GM19239 (cell line): Measurements from ENCODE around the gene BAZ1B.
"Not testable (repeated sequence)": the region's sequence is repeated elsewhere in the genome, so short reads cannot be mapped to it uniquely, and the experiment has no call there.

Experiments used
- DNase-seq: peaks from one replicate; pipeline ENCODE4 v3.0.0; 2011; ENCODE audit warnings: low spot score; ENCODE audit not compliant: insufficient read length
- FAIRE-seq: peaks from 2 replicates; lab custom pipeline; 2011; peaks lifted over from hg19 to GRCh38; lab: Jason Lieb, UNC

BAZ1B gene

DNA sequence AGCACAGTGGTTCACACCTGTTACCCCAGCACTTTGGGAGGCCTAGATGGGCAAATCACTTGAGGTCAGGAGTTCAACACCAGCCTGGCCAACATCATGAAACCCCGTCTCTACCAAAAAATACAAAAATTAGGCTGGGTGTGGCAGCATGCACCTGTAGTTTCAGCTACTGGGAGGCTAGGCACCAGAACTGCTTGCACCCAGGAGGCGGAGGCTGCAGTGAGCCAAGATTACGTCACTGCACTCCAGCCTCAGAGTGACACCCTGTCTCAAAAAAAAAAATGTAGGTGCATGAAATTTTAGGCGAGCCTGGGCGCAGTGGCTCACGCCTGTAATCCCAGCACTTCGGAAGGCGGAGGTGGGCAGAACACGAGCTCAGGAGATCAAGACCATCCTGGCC, 25.7 kb upstream of the BAZ1B start:
- DNase-seq = no peak
- FAIRE-seq = no peak

DNA sequence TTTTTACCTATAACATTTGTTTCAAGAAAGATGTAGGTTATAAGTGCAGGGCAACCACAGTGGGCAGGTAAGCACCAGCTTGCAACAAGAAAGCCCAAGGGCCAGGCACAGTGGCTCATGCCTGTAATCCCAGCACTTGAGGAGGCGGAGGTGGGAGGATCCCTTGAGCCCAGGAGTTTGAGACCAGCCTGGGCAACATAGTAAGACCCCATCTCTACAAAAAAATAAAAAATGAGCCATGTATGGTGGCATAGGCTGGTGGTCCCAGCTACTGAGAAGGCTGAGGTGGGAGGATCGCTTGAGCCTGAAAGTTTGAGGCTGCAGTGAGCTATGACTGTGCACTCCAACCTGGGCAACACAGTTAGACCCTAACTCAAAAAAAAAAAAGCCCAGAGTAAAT, 22.6 kb upstream of the BAZ1B start:
- DNase-seq (no peak), FAIRE-seq (no peak)

DNA sequence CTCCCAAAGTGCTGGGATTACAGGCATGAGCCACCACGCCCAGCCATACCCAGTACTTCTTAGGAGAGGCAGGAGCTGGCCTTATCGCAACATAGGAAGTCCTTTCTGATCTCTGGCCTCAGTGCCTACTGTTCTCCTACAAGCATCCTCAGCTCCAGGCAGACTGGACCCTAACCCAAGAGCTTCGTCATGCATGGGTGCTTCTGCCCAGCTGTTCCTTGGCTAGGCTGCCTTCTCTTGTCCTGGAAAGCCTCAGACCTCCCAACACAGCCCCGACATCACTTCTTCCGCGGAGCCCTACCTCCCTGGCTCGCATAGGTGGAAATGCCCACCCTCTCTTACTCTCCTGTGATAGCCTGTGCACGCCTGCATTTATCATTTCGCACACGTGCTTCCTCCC, 19.6 kb upstream of the BAZ1B start:
- DNase-seq (no peak), FAIRE-seq (no peak)

DNA sequence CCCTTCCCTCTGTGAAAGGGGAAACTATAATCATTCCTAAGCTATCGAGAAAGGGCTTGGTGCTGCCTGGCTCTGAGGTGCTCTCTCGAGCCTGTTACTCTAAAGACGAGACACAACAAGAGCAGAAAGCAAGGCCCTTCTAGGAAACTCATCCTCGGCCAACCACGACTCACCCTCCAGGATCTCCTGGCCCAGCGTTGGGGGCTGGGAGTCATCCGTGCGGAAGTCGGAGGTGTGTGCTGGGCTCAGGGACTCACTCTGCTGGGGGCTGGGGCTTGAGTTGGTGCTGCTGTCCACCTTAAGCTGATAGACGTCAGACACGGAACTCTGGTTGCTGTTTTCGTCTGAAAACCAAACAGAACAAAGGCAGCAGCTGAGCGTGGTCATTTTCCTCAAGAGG, 17.6 kb upstream of the BAZ1B start:
- no peak for FAIRE-seq
- DNase-seq = no peak

DNA sequence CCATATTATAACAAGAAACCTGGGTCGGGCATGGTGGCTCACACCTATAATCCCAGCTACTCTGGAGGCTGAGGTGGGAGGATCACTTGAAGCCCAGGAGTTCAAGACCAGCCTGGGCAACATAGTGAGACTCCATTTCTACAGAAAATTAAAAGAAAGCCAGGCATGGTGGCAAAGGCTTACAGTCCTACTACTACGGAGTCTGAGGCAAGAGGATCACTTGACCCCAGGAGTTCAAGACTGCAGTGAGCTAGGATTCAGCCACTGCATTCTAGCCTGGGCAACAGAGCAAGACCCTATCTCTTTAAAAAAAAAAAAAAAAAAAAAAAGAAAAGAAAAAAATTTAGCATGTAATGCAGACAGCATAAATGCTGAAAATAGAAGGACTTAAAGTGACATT, 16.4 kb upstream of the BAZ1B start:
- not testable (repeated sequence) for DNase-seq, FAIRE-seq

DNA sequence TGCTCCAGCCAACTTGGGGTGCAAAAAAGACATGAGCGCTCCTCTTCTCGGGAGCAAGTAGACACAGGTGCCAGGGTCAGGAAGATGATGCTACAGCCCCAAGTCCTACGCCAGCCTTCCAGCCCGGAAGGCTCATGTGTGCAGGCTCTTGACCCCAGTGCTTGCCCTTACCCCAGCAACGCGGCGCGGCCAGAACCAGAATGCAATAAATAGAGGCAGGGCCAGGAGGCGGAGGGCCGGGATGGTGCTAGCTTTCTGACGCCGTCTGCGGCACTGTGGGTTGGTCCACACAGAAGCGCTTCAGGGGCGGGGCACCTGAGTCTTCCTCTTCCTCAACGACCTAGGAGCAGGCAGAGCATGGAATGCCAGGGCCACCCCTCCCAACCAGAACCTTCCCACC, 15.0 kb upstream of the BAZ1B start:
- DNase-seq (no peak), FAIRE-seq (no peak)

DNA sequence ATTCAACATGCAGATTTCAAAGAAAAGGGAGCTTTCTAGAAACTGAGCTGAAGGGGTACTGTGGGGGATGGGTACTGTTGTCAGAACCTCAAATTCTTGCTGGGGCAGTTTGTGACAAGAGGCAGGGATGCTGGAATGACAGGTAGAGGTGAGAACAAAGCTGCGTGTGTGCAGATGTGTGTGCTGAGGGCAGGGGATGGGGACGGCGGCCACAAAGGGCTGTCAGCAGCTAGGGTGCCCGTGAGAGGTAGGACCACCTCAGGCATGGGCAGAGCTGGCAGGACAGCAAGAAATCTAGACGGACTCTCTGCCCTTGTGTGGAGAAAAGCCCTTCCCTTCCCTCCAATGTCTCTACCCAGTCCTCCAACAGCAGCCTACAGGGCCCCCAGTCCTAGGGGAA, 14.4 kb upstream of the BAZ1B start:
- FAIRE-seq = no peak
- no peak for DNase-seq

DNA sequence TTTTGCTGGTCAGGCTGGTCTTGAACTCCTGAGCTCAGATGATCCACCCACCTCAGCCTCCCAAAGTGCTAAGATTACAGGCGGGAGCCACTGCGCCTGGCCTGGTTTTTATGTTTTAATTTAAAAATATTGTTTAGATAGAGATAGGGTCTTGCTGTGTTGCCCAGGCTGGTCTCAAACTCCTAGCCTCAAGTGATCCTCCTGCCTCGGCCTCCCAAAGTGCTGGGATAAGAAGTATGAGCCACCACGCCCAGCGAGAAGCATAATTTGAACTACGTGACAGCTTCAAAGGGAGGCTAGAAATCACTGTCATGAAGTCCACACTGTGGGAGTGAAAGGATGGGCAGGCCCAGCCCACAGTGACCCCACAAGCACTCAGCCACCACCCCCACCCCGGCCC, 13.8 kb upstream of the BAZ1B start:
- FAIRE-seq = not testable (repeated sequence)

DNA sequence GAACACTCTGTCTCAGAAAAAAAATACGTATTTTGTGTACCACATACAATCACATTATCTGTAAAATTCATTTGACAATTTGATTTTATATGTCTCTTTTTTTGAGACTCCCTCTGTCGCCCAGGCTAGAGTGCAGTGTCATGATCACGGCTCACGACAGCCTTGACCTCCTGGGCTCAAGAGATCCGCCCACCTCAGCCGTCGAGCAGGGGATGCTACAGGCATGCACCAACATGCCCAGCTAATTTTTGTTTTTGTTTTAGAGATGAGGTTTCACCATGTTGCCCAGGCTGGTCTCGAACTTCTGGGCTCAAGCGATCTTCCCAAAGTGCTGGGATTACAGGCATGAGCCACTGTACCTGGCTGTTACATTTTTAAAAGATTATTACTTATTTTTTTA, 11.6 kb upstream of the BAZ1B start:
- no peak for FAIRE-seq
- DNase-seq = no peak

More for the DNA sequence above, 13.8 kb upstream of the BAZ1B start:
- DNase-seq = not testable (repeated sequence)

DNA sequence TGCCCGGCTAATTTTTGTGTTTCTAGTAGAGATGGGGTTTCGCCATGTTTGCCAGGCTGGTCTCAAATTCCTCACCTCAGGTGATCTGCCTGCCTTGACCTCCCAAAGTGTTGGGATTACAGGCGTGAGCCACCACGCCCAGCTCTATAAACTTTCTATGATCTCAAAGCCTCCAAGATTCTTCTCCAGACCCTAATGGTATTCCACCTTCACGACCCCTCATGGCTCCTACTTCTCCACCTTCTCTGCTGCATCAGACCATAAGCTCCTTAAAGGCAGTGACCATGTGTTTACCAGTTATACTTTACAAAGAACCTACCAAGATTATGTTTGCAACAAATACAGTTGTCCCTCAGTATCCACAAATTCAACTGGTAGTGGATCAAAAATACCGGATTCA, 10.1 kb upstream of the BAZ1B start:
- FAIRE-seq = no peak
- no peak for DNase-seq

DNA sequence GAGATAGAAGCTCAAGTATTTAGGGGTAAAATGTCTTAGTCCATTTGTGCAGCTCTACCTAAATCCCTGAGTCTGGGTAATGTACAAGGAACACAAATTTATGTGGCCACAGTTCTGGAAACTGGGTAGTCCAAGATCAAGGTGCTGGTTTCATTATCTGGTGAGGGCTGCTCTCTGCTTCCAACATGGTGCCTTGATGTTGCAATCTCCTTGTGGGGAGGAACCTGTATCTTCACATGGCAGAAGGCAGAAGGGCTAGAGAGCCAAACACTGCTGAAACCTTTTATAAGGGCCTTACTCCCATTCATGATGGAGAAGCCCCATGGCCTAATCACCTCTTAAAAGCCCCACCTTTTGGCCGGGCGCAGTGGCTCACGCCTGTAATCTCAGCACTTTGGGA, 8.7 kb upstream of the BAZ1B start:
- FAIRE-seq (no peak), DNase-seq (no peak)

DNA sequence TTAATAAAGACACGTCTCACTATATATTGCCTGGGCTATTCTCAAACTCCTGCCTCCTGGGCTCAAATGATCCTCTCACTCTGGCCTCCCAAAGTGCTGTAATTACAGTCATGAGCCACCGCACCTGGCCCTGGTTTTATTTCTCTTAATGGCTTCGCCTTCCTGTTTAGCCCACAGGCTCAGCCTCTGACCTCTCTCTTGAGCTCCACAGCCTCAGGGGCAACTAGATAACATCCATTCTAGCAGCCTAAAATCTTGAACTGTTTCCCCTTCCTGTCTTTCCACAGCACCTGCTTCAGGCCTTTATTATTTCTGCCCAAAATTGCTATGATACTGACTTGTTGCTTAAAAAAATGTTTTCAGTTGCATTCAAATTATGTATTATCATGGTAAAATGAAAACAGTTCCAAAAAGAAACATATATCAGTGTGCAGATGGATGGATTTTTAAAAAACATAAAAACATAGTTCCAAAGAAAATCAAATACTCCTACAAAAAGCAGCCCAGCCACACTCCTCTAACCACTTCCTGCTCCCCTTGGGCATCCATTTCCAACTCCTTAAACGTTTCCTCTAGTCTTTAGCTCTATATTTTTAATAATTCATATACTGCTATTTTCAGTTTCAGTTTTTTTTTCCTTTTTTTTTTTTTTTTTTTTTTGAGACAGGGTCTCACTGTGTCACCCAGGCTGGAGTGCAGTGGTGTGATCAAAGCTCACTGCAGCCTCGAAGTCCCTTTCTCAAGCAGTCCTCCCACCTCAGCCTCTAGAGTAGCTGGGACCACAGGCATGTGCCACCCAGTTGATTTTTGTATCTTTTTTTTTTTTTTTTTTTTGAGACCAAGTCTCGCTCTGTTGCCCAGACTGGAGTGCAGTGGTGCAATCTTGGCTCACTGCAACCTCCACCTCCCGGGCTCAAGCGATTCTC, 5.1 kb upstream of the BAZ1B start:
- peak; percentile 79 for FAIRE-seq
- no peak for DNase-seq

DNA sequence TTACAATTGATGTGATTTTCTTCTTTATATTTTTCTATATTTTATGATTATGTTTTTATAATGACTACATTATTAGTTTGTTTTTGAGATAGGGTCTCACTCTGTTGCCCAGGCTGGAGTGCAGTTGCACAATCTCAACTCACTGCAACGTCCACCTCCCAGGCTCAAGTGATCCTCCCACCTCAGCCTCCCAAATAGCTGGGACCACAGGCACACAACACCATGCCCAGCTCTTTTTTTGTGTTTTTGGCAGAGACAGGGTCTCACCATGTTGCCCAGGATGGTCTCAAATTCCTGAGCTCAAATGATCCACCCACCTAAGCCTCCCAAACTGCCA, 4.0 kb upstream of the BAZ1B start:
- DNase-seq, FAIRE-seq: not testable (repeated sequence)

DNA sequence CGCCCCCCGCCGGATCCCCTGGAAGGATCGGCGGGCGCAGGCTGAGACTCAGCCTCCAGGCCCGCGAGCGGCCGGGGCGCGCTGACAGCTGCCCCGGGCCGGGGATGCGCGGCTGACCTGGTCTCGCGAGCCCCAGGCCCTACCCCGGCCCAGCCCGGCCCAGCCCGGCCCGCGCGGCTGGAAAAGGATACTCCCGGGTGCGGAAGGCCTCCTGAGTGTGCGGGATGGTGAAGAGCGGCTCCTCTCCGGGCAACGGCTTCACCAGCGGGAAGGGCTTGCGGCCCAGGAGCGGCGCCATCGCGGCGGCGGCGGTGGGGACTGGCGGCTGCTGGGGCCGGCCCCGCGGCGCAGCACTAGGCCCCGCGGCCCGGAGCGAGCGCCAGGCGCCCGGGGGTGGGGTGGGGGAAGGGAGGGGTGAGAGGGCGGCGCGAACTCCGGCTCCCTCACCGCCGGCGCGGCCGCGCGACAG, 423 bp downstream of the BAZ1B start:
- DNase-seq = peak; percentile 31
- FAIRE-seq = no peak

DNA sequence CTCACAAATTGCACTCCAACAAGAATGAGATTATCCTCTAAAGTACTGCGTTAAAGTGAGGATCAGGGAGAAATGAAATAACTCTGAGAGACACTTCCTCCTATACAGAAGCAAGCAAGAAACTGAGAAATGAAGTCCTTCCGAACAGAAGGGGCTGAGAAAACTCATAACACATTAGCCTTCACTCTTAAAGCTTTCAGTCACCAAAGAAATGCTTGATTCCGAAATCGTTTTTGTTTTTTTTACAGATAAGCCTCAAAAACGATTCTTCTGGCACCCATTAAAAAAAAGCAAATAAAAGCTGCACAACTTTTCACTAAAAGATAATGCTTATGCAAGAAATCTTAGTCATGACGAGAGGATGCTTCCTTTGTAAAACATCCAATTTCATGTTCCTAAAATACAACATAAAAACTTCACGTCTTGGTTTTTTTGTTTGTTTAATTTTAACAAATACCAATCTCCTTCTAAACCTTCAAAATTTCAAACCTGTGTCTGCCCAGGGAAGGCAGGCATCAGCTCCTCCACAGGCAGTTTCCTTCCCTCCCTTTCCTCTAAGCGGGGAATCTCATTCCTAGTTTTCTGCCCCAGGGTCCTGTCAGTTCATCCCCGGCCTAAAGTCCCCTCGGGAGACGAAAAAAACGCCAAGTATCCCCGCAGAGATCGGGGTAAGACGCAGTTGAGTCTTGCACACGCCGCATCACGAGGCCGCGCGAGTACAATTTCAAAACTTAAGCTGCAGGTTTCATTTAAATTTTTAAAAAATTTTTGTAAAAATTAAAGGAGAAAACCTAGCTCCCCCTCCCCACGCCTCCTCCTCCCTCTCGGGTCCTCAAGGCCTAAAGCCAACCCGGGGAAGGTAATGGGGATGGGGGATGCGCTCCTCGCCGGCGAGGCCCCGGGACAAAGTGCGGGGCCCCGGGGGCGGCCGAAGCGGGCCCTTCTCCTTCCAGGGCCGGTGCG, 1.1 kb downstream of the BAZ1B start:
- DNase-seq = no peak
- peak; percentile 87 for FAIRE-seq

DNA sequence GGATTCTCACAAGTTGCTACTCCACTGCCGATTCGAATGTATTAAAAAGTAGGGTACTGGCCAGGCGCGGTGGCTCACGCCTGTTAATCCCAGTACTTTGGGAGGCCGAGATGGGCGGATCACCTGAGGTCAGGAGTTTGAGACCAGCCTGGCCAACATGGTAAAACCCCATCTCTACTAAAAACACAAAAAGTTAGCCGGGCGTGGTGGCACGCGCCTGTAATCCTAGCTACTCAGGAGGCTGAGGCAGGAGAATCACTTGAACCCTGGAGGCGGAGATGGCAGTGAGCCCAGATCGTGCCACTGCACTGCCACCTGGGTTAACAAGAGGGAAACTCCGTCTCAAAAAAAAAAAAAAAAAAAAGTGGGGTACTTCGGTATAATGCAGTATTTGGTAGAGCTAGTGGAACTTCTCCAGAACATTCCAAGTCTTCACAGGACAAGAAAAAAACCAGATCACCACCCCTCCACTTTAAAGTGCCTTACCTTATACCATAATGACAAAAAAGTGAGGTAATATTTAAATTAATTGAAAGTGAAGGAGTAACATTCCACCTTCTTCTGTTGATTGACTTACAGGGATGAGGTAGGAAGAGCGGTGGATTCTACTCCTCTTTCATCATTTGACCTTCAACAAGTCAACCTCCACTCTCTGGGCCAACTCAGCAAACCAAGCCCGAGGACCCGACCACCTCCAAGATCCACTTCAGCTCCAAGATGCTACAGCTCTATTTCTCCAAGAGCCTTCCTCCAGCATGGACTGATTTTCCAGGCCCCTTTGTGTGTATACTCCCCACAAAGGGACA, 2.0 kb downstream of the BAZ1B start:
- DNase-seq = no peak
- FAIRE-seq = no peak

DNA sequence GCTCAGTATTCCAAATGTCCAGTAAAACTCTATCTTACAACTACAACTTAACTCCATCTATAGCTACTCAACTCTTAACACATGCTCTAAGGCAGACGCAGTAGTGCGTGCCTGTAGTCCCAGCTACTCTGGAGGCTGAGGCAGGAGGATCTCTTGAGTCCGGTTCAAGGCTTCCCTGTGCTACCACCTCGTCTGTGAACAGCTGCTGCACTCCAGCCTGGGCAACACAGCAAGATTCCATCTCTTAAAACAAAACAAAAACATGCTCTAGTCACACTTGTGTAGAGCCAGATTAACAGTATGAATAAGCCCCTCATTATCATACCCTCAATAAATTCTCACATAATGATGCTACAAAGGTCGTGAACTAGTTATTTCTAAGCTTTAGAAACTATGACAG, 3.6 kb downstream of the BAZ1B start:
- no peak for FAIRE-seq
- DNase-seq = no peak

DNA sequence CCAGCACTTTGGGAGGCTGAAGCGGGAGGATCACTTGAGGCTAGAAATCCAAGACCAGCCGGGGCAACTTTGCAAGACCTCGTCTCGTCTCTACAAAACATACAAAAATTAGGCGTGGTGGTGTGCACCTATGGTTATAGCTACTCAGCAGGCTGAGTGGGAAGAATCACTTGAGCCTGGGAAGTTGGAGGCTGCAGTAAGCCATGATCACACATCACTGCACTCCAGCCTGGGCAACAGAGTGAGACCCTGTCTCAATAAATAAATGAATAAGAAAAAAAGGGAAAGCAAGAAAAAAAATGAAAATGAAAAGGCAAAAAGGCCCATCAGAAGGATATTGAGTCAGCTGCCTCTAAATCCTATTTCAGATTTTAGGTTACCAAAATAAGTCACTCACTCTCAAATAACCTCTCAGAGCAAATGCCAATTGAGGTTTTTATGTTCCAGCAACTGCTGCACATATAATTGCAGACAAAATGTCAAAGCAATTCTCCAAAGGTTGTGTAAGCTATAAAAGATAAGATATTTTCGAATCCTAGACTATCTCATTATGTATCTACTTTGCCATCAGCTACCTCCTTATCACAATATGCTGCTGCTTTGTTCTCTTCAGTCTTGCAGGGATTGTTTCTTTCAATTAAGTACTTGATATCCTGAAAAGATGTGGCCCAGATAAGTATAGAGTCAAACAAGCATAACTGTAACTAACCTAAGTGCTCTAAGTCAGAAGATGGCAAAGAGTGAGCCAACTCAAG, 4.7 kb downstream of the BAZ1B start:
- no peak for DNase-seq
- FAIRE-seq = no peak

DNA sequence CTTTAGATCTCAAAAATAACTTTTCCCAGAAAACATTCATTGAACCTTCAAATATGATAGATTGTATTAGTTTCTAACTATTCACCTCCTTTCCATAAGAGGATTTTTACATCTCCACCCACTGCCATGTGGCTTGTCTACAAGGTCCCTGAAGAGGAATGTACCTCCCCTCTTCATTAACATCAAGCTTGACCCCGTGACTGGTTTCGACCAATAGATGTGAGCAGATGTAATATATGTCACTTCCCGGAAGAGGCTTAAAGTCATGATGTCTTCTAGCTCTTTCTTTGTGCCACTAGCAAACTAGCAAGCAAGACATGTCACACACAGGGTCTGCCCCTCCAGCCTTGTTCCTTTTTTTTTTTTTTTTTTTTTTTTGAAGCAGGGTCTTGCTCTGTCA, 6.9 kb downstream of the BAZ1B start:
- DNase-seq = no peak
- no peak for FAIRE-seq
